Sigmoid colon (tissue), 4 donors: ENCODE data around the gene MOG.

Experiments used
- EP300 ChIP-seq, 4 donors: sonication (generic); formaldehyde crosslinking; IDR thresholded peaks; one replicate each; pipeline ENCODE4 v1.6.1; 2017; ENCODE audit warnings: antibody characterized with exemption in 4 of 4
- POLR2A ChIP-seq, 2 donors: fragments of 450-650 bp; IDR thresholded peaks; one replicate each; pipeline ENCODE4 v1.6.1; 2016; ENCODE audit warnings: antibody characterized with exemption in 2 of 2, mild to moderate bottlenecking in 2 of 2, moderate library complexity in 2 of 2
- POLR2AphosphoS5 ChIP-seq, 4 donors: sonication (generic); formaldehyde crosslinking; IDR thresholded peaks; one replicate each; pipeline ENCODE4 v1.6.1; 2017; ENCODE audit warnings: antibody characterized with exemption in 4 of 4
- TF ChIP-seq, protein P1 (sequence below), 4 experiments: fragments of 450-650 bp in 3 of 4; fragments of 200-600 bp in 1 of 4; IDR thresholded peaks; one replicate each; pipeline ENCODE4 v1.5.1; 2016 to 2019; ENCODE audit warnings: antibody characterized with exemption in 4 of 4, mild to moderate bottlenecking in 3 of 4, moderate library complexity in 2 of 4

DNA sequence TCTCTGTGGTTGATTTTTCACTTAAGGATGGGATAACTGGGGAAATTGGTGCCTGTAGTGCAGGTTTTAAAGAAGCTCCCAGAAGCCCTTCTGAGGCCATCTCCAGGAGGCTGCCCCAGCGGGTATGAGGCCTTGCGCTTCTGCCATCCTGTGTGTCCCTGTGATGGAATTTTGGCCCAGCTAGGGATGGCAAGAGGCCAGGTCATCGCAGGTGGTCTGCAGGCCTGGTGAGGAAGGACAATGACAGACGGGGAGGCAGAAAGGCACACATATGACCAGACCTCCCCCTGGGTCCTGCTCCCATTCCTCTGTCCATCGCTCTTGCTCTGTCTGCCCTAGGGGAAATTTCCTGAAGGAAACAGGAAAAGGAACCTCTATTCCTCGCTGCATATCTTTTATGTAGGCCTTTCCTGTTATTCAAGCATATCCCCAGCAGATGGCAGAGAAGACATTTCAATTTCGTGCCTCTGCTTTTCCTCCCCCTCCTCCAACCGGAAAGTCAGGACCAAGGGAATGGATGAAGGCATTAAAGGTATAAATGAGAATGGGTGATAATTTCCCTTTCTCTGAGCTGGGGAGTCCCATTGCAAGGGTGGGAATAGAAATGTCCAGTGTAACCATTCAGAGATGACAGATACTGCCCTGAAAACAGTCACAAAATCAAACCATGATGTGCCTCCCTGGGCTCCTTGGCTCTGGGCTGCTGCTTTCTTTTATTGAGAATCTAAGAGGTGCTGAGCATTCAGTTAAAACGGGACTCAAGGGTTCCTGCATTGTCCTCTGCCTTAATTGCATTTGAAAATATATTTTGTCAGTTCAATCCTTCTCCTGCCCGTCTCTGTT is 48.7 kb downstream of the MOG start:
- TF ChIP-seq, protein P1, sequence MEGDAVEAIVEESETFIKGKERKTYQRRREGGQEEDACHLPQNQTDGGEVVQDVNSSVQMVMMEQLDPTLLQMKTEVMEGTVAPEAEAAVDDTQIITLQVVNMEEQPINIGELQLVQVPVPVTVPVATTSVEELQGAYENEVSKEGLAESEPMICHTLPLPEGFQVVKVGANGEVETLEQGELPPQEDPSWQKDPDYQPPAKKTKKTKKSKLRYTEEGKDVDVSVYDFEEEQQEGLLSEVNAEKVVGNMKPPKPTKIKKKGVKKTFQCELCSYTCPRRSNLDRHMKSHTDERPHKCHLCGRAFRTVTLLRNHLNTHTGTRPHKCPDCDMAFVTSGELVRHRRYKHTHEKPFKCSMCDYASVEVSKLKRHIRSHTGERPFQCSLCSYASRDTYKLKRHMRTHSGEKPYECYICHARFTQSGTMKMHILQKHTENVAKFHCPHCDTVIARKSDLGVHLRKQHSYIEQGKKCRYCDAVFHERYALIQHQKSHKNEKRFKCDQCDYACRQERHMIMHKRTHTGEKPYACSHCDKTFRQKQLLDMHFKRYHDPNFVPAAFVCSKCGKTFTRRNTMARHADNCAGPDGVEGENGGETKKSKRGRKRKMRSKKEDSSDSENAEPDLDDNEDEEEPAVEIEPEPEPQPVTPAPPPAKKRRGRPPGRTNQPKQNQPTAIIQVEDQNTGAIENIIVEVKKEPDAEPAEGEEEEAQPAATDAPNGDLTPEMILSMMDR (IDR thresholded peaks at IDR 0.05) = peak; percentile 36 to 63 (median 48)
- TF ChIP-seq POLR2AphosphoS5 (IDR thresholded peaks at IDR 0.05) (no peak), POLR2A (IDR thresholded peaks at IDR 0.05) (no peak), EP300 (IDR thresholded peaks at IDR 0.05) (no peak)
